CD4-positive, alpha-beta T cell treated with Interleukin-6 at 100 ng/mL for 8 hours (primary cell): ENCODE measurements around the gene LSM6.

Experiments
- DNase-seq: peaks from one replicate; pipeline ENCODE4 v3.0.0-alpha.2; 2020; ENCODE audit warnings: mixed read lengths, low spot score

Gene LSM6

GRCh38 chr4:146186041-146186440 lies 10.5 kb downstream of the LSM6 start:
- DNase-seq = no peak

GRCh38 chr4:146186596-146186995 lies 11.1 kb downstream of the LSM6 start:
- no peak for DNase-seq

DNA sequence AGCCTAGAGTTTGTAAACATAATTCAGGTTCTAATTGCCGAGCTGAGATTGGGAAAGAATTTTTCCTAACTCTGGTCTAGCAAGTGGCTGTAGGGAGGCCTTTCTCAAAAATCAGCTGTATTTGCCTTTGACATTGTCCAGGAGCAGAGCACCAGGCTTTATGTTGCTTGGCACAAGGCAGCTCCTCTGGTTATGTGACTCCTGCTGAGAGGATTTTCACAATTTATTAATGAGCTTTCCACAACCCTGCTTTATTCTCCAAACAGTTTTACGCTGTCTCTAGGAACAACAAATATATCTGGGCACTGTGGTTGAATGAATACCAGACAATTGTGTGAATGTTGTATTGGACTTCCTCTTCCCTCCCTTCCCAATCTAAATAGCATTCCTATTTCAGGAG lies 14.9 kb downstream of the LSM6 start:
- no peak for DNase-seq

GRCh38 chr4:146191766-146192458 lies 16.4 kb downstream of the LSM6 start:
- no peak for DNase-seq

- DNase-seq = no peak
These were observed 18.1 kb downstream of the LSM6 start for GRCh38 chr4:146193628-146194027.

DNA sequence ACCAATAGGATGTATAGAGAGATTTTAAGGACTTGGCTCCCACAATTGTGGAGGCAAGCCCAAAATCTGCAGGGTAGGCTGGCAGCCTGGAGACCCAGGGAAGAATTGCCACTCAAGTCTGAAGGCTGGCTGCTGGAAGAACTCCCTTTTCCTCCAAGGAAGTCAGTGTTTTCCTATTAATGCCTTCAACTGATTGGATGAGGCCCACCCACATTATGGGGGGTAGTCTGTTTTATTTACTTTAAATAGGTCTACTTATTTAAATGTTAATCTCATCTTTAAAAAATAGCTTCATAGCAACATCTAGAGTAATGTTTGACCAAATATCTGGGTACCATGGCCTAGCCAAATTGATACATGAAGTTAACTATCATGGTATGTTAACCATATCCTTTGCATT lies 18.7 kb downstream of the LSM6 start:
- no peak for DNase-seq

DNA sequence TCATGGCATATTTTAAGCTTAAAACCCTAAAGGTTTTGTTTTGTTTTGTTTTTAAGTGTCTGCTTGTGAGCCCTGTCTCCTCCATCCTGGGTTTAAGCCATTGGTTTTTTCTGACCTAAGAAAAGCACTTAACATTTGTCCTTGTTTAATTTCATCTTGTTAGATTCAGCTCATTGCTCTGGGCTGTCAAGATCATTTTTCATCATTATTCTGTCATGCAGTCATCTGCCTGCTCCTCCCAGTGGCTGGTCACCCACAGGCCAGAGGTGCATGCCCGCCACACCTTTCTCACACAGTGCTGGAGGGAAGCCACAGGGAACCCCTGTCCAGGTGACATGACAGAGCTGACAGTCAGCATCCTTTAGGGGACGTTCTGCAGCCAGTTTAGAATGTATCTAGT lies 27.1 kb downstream of the LSM6 start:
- DNase-seq = no peak

DNA sequence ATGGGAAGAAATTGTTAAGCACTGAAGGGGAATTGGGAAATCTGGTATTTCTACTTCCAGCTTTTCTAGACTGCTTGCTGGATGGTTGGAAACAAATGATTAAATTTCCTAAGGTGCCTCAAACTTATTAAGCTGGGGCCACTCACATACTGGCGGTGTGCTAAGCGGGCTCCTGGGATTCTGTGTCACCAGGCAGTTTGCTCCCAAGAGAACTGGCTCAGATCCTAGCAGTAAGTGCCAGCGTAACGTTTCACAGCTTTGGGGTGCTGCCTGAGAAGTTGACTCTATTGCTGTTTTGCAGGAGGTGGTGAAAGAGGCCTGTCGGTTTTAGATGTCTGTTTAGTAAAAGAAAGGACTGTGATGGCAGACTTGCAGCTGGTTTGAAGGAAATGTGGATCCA lies 31.9 kb downstream of the LSM6 start:
- DNase-seq = no peak

DNA sequence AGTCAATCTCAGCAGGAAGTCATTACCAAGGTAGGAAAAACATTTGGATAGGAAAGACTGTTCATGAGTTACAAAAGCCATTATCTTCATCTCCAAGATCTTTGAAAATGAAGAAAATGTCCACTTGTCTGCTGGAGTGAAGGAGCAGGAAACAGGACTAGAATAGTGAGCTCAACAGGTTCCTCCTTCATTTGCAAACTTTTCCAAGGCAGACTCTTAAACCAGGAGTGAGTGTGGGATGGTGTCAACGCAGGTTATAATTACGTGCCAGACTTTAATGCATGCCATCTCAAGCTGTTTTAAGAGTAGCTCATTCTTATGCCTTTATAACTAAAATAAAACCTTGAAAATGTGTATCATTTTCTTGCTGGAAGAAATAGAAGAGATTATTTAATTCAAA lies 35.4 kb downstream of the LSM6 start:
- DNase-seq = no peak

DNA sequence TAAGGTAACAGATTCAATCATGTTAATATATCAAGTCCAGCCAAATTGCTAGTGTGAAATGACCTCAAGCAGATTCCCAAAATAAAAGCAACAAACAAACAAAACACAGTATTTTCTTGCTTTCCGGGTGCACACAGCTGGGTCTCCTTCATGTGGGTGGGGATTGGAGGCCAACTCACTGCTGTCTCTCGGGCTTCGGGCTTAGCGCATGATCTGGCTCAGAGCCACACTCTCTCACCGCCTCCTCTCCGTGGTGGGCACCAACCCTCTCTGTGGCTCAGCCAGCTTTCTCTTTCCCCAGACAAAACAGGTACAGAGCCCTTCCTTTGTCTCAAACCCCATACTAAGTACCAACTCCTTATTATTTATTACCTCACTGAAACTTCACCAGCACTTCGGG lies 35.9 kb downstream of the LSM6 start:
- no peak for DNase-seq

GRCh38 chr4:146212781-146213180 lies 37.3 kb downstream of the LSM6 start:
- DNase-seq = no peak

GRCh38 chr4:146214238-146214637 lies 38.7 kb downstream of the LSM6 start, which contains the start of gene REELD1:
REELD1 (plus strand) TSS chr4:146214538; CDS start chr4:146216953, 2,415 bp downstream.
- DNase-seq = no peak

- no peak for DNase-seq
These were observed 46.8 kb downstream of the LSM6 start for GRCh38 chr4:146222313-146222712.

- no peak for DNase-seq
These were observed 48.9 kb downstream of the LSM6 start for GRCh38 chr4:146224326-146224966.

DNA sequence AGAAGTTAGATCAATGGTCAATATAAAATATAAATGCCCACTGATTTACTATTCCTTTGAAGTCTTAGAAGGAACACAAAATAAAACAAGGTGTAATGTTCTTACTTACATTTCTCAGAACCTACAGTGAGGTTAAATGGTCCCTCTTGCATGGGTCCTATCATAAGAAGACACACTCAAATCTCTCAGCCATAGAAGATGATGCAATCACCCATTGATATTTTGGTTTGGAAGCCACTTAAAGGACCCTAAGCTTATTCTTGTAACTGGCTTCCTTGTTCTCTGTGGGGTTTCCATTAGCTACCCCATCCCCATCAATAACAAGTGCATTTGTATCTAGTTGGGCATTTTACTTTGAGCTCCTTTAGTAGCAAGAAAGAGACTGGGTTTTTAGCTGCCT lies 53.9 kb downstream of the LSM6 start:
- DNase-seq = no peak

- no peak for DNase-seq
These were observed 56.7 kb downstream of the LSM6 start for GRCh38 chr4:146232131-146232722.

- DNase-seq = no peak
These were observed 60.2 kb downstream of the LSM6 start for GRCh38 chr4:146235654-146236177.

DNA sequence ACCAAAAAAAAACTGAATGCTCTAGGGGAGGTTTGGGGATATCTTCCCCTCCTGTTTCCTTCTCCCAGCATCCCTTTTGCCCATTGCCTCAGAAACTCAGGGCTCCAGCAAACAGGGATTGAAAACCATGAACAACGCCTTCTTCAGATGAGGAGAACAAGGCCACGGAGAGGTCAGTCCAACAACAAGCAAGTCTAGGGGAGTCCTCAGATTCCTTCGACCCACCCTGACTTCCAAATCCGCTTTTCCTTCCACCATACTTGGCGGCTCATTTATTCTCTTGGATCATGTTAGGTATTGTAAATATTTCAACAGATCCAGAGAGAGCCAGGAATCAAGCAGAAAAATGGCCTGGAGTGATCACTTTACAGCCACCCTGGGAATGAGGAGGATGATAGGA lies 60.7 kb downstream of the LSM6 start:
- DNase-seq = no peak

DNA sequence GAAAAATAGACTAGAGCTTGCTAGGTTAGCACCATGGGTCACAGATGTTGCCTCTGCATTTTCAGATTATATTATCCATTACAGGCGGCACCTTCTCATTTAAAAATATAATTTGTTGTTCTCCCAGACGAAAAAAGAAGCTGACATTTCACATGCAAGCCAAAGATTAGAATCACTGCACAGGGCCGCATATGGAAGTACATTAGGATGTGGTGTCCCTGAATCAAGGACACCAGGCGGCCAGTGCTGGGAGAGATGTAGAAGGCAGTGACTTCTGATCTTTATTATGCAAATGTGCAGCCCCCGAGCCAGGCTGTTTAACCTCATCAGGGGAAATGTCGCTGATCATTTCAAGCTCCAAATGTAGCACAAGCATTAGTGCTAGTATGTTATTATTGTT lies 61.6 kb downstream of the LSM6 start:
- DNase-seq = no peak

DNA sequence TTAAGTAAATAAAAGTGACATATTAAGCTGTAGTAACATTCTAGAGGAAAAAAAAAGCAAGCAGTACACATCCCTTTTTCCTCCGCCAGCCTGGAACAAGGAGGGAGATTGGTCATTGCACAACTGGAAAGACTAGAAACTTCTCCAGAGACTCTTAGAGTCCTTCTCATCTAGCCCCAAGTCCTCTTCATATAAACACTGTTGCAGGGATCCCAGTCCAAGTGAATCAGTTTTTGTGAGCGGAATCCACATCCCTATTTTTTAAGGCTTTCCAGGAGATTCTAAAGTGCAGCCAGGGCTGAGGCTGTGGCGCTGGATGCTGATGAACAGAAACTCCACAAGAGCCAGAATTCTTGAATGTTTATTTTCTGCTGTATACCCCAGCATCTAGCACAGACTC lies 62.6 kb downstream of the LSM6 start:
- no peak for DNase-seq
